Measurements from ENCODE around the gene TMC8.
"Not testable (repeated sequence)": the region's sequence is repeated elsewhere in the genome, so short reads cannot be mapped to it uniquely, and the experiment has no call there.

TMC8 gene

GRCh38 chr17:78130437-78131101 lies at the start of gene TMC8:
TSS of gene TMC8 (plus strand) at chr17:78130771. CDS start at chr17:78131589, 818 bp downstream.
- FAIRE-seq: no peak

GRCh38 chr17:78081551-78081950 lies 49.0 kb upstream of the TMC8 start:
- no peak for FAIRE-seq

GRCh38 chr17:78082355-78082872 lies 48.2 kb upstream of the TMC8 start:
- not testable (repeated sequence) for FAIRE-seq

GRCh38 chr17:78082988-78083387 lies 47.6 kb upstream of the TMC8 start:
- FAIRE-seq: no peak

- no peak for FAIRE-seq
Observed at GRCh38 chr17:78086740-78087139, 43.8 kb upstream of the TMC8 start.

- no peak for FAIRE-seq
Observed at GRCh38 chr17:78088529-78088928, 42.0 kb upstream of the TMC8 start.

- no peak for FAIRE-seq
Observed at GRCh38 chr17:78089576-78090281, 40.8 kb upstream of the TMC8 start.

- no peak for FAIRE-seq
Observed at GRCh38 chr17:78092794-78093324, 37.7 kb upstream of the TMC8 start.

- FAIRE-seq: no peak
Observed at GRCh38 chr17:78095035-78095434, 35.5 kb upstream of the TMC8 start.

GRCh38 chr17:78096093-78096492 lies 34.5 kb upstream of the TMC8 start:
- no peak for FAIRE-seq

- no peak for FAIRE-seq
Observed at GRCh38 chr17:78101112-78101511, 29.5 kb upstream of the TMC8 start.

- no peak for FAIRE-seq
Observed at GRCh38 chr17:78101542-78101941, 29.0 kb upstream of the TMC8 start.

GRCh38 chr17:78103311-78103710 lies 27.3 kb upstream of the TMC8 start:
- FAIRE-seq: no peak

- no peak for FAIRE-seq
Observed at GRCh38 chr17:78104540-78104941, 26.0 kb upstream of the TMC8 start.

GRCh38 chr17:78105101-78105500 lies 25.5 kb upstream of the TMC8 start:
- FAIRE-seq: no peak

GRCh38 chr17:78105551-78105950 lies 25.0 kb upstream of the TMC8 start:
- no peak for FAIRE-seq

- no peak for FAIRE-seq
Observed at GRCh38 chr17:78106211-78106610, 24.4 kb upstream of the TMC8 start.

GRCh38 chr17:78107457-78107856 lies 23.1 kb upstream of the TMC8 start:
- no peak for FAIRE-seq

- FAIRE-seq: no peak
Observed at GRCh38 chr17:78107976-78108725, 22.4 kb upstream of the TMC8 start.

- FAIRE-seq: no peak
Observed at GRCh38 chr17:78108726-78109488, 21.7 kb upstream of the TMC8 start.

GRCh38 chr17:78109489-78109761 lies 21.1 kb upstream of the TMC8 start:
- no peak for FAIRE-seq

GRCh38 chr17:78110363-78111015 lies 20.1 kb upstream of the TMC8 start:
- FAIRE-seq: no peak
